ENCODE results near the gene RPS6KA3. TPM values are rescaled to one million over a fixed set of nuclear protein-coding genes. Genes with fewer than 3 reads are reported as not detected.
A peak's percentile ranks its signal among the peaks of the same experiment; 100 is the strongest.

The RPS6KA3 gene
- total RNA-seq, 1 donor from 2014 or later: 9.0 TPM

- H3K4me1 Mint-ChIP-seq (ENCODE audit: low read depth, unreplicated experiment): peaks cover 1% of the 10 kb centered on the region
- no peaks in the 10 kb centered on the region for H3K9me3 Mint-ChIP-seq (ENCODE audit: unreplicated experiment)
- H3K27ac Mint-ChIP-seq (ENCODE audit: unreplicated experiment): no peak overlapping the region
- TF ChIP-seq, protein P1, sequence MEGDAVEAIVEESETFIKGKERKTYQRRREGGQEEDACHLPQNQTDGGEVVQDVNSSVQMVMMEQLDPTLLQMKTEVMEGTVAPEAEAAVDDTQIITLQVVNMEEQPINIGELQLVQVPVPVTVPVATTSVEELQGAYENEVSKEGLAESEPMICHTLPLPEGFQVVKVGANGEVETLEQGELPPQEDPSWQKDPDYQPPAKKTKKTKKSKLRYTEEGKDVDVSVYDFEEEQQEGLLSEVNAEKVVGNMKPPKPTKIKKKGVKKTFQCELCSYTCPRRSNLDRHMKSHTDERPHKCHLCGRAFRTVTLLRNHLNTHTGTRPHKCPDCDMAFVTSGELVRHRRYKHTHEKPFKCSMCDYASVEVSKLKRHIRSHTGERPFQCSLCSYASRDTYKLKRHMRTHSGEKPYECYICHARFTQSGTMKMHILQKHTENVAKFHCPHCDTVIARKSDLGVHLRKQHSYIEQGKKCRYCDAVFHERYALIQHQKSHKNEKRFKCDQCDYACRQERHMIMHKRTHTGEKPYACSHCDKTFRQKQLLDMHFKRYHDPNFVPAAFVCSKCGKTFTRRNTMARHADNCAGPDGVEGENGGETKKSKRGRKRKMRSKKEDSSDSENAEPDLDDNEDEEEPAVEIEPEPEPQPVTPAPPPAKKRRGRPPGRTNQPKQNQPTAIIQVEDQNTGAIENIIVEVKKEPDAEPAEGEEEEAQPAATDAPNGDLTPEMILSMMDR (IDR thresholded peaks at IDR 0.05; ENCODE audit: partially characterized antibody, unreplicated experiment): no peak
- DNase-seq: no peak
- H3K4me3 Mint-ChIP-seq (ENCODE audit: unreplicated experiment): no peak overlapping the region
- no peaks in the 10 kb centered on the region for H3K36me3 Mint-ChIP-seq (ENCODE audit: unreplicated experiment)
- peaks cover 1% of the 10 kb centered on the region for H3K27me3 Mint-ChIP-seq (ENCODE audit: unreplicated experiment)
These were observed 148.5 kb downstream of the RPS6KA3 start for GRCh38 chrX:20118065-20118824.

DNA sequence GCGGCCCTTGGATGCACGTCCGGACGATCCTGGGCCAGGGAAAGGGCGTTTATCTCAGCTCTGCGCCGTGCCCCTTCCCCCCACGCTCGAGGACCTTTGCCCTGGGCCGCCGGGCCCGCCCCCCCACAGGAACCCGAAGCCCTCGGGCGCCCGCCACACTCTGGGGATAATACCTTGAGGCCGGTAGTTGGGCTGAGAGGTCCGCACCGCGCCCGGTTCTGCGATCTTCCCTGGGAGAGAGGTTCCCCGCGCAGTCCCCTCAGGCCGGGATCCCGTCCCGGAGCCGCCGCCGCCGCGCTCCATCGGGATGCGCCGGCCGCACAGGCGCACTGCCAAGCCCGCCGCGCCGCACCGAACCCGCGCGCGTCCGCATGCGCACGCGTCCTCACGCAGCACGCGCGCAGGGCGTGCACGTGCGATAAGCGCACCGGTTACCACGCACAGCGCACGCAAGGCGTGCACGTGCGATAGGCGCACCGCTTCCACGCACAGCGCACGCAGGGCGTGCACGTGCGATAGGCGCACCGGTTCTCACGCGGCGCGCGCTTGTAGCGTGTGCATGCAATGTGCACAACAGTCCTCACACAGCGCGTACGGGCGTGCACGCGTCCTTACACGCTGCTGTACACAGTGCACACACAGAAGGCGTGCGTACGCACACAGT, 150.0 kb downstream of the RPS6KA3 start, which contains the start of gene MAP7D2:
Gene MAP7D2, minus strand, starts transcription at position 331 of the 664 bp plus-strand sequence. Its CDS starts 28 bp downstream, at position 303.
- H3K4me1 Mint-ChIP-seq (ENCODE audit: low read depth, unreplicated experiment): peaks cover 1% of the 10 kb centered on the region
- H3K27me3 Mint-ChIP-seq (ENCODE audit: unreplicated experiment): peaks cover 1% of the 10 kb centered on the region
- H3K9me3 Mint-ChIP-seq (ENCODE audit: unreplicated experiment): no peaks in the 10 kb centered on the region
- TF ChIP-seq, protein P1 (IDR thresholded peaks at IDR 0.05; ENCODE audit: partially characterized antibody, unreplicated experiment): no peak
- peak; percentile 42 for DNase-seq
- H3K4me3 Mint-ChIP-seq (ENCODE audit: unreplicated experiment): peak within 1 kb of the TSS; percentile 80
- H3K36me3 Mint-ChIP-seq (ENCODE audit: unreplicated experiment): no peaks in the 10 kb centered on the region
- no peak within 1 kb of the TSS for H3K27ac Mint-ChIP-seq (ENCODE audit: unreplicated experiment)

DNA sequence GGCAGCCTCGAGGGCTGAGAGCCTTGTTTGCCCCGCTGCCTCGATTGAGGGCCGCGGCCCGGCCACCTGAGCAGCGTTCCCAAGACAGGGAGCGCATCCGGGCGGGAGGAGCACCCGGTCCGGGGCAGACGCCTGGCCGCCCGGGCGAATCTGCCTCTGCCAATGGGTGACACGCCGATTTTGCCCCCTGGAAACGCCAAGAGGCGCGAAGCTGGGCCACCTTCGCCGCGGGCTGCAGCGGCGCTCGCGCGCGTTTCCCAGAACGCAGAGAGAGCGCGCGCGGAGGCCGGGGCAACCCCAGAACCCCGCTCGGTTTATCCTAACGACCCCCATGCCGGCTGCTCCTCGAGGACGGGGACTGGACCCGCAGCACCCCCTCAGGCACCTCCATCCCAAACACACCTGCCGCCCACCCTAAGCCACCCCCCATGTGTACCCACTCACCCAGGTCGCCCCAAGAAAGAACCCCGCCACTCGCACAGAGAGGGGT, 150.6 kb downstream of the RPS6KA3 start:
- TF ChIP-seq, protein P1 (IDR thresholded peaks at IDR 0.05; ENCODE audit: partially characterized antibody, unreplicated experiment): no peak
- peak; percentile 20 for DNase-seq
- Mint-ChIP-seq H3K9me3 (ENCODE audit: unreplicated experiment) (no peaks in the 10 kb centered on the region), H3K4me3 (ENCODE audit: unreplicated experiment) (peak overlapping the region; percentile 80), H3K36me3 (ENCODE audit: unreplicated experiment) (no peaks in the 10 kb centered on the region), H3K27ac (ENCODE audit: unreplicated experiment) (no peak overlapping the region), H3K4me1 (ENCODE audit: low read depth, unreplicated experiment) (peaks cover 1% of the 10 kb centered on the region), H3K27me3 (ENCODE audit: unreplicated experiment) (peaks cover 1% of the 10 kb centered on the region)

DNA sequence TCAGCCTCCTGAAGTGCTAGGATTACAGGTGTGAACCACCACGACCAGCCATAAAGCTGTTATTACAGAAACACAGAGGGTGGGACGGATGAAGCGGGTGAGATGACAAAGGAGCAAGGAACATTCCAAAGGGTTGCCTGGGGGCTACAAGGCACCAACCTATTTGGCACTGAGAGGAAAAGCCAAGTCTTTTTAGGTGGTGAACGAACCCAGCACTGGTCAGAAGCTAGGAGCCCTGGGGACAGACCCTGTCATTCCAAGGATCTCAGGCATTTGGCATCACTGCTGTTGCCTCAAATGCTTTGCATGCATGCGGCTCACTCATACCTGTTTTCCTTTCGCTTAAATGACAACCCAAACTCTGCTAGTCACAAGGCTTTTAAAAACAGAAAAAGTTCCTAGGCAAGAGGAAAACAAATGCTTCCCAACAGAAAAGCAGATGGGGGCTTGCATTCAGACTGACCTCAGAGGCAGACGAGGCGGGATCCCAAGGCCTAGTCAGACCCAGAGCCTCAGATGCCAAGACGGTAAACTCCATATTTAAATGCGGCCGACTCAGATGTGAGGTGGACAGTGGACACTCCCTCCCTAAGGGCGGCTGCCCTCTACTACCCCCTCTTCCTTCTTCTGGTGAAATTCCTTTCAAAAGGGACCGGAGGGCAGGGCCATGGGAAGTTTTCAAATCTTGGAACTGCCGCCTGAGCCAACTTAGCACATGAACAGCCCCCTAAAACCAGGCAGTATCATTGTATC, 154.5 kb downstream of the RPS6KA3 start:
- TF ChIP-seq, protein P1 (IDR thresholded peaks at IDR 0.05; ENCODE audit: partially characterized antibody, unreplicated experiment): no peak
- no peak overlapping the region for H3K27ac Mint-ChIP-seq (ENCODE audit: unreplicated experiment)
- H3K4me1 Mint-ChIP-seq (ENCODE audit: low read depth, unreplicated experiment): peaks cover 1% of the 10 kb centered on the region
- no peak for DNase-seq
- no peak overlapping the region for H3K4me3 Mint-ChIP-seq (ENCODE audit: unreplicated experiment)
- peaks cover under 1% of the 10 kb centered on the region for H3K27me3 Mint-ChIP-seq (ENCODE audit: unreplicated experiment)
- H3K9me3 Mint-ChIP-seq (ENCODE audit: unreplicated experiment): no peaks in the 10 kb centered on the region
- no peaks in the 10 kb centered on the region for H3K36me3 Mint-ChIP-seq (ENCODE audit: unreplicated experiment)

Measured in glutamatergic neuron (in vitro differentiated cells).